Glutamatergic neuron (in vitro differentiated cells): Measurements from ENCODE around the gene XIST. TPM values are rescaled to one million over a fixed set of nuclear protein-coding genes. Genes with fewer than 3 reads are reported as not detected.
"Not testable (repeated sequence)": the region's sequence is repeated elsewhere in the genome, so short reads cannot be mapped to it uniquely, and the experiment has no call there.

Source experiments
- DNase-seq: peaks from one replicate; pipeline ENCODE4 v3.0.0; 2022
- H3K27ac Mint-ChIP-seq: one replicate; pipeline ENCODE4 v1.8.0; 2020; ENCODE audit warnings: mild to moderate bottlenecking, mixed read lengths, inconsistent platforms; ENCODE audit not compliant: unreplicated experiment
- H3K27me3 Mint-ChIP-seq: one replicate; pipeline ENCODE4 v1.8.0; 2020; ENCODE audit warnings: mild to moderate bottlenecking, moderate library complexity, mixed read lengths, inconsistent platforms; ENCODE audit not compliant: unreplicated experiment
- H3K36me3 Mint-ChIP-seq: one replicate; pipeline ENCODE4 v1.8.0; 2020; ENCODE audit warnings: mild to moderate bottlenecking, mixed read lengths, inconsistent platforms; ENCODE audit not compliant: unreplicated experiment
- H3K4me1 Mint-ChIP-seq: one replicate; pipeline ENCODE4 v1.8.0; 2020; ENCODE audit warnings: mild to moderate bottlenecking, low read depth, mixed read lengths, inconsistent platforms; ENCODE audit not compliant: unreplicated experiment
- H3K4me3 Mint-ChIP-seq: one replicate; pipeline ENCODE4 v1.8.0; 2020; ENCODE audit warnings: mild to moderate bottlenecking, mixed read lengths, inconsistent platforms; ENCODE audit not compliant: unreplicated experiment
- H3K9me3 Mint-ChIP-seq: one replicate; pipeline ENCODE4 v1.8.0; 2020; ENCODE audit warnings: mild to moderate bottlenecking, moderate library complexity, mixed read lengths, inconsistent platforms; ENCODE audit not compliant: unreplicated experiment
- long read RNA-seq: library from polyadenylated mRNA; unstranded; transcript quantifications from one replicate; pipeline ENCODE4 v2.0.0, GENCODE V29; 2020; ENCODE audit not compliant: unreplicated experiment
- total RNA-seq: library from RNA; stranded (reverse); fragmentation: NEBNext Ultra II Directional; extraction: Animal tissue kit (Norgen Biotek cat#: 25700); gene quantifications from one replicate; pipeline ENCODE4 v1.2.1, GENCODE V29; 2021; ENCODE audit not compliant: unreplicated experiment
- TF ChIP-seq, protein P1 (sequence below): fragments of 200-600 bp; sonication (generic); IDR thresholded peaks from one replicate; pipeline ENCODE4 v1.5.0; 2021; ENCODE audit not compliant: partially characterized antibody, unreplicated experiment

Gene XIST
- total RNA-seq: not detected
- long read RNA-seq: 0 reads

DNA sequence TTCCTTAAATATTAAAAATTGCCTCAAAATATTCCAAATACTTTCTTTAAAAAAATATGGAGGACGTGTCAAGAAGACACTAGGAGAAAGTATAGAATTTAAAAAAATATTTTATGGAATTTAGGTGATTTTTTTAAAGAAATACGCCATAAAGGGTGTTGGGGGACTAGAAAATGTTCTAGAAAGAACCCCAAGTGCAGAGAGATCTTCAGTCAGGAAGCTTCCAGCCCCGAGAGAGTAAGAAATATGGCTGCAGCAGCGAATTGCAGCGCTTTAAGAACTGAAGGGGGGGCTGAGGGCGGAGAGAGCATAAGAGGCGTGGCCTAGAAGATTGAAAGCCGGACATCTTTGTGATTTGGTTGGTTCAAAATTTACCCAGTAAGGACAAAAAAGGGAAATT lies at the start of gene XIST:
XIST (minus strand) TSS at position 248 of the 400 bp plus-strand sequence.
- DNase-seq: no peak
- Mint-ChIP-seq H3K4me3 (no peak within 1 kb of the TSS), H3K36me3 (no peaks in the 10 kb centered on the region), H3K9me3 (peaks cover 3% of the 10 kb centered on the region), H3K27me3 (peaks cover 1% of the 10 kb centered on the region), H3K4me1 (no peaks in the 10 kb centered on the region), H3K27ac (no peak within 1 kb of the TSS)
- TF ChIP-seq, protein P1, sequence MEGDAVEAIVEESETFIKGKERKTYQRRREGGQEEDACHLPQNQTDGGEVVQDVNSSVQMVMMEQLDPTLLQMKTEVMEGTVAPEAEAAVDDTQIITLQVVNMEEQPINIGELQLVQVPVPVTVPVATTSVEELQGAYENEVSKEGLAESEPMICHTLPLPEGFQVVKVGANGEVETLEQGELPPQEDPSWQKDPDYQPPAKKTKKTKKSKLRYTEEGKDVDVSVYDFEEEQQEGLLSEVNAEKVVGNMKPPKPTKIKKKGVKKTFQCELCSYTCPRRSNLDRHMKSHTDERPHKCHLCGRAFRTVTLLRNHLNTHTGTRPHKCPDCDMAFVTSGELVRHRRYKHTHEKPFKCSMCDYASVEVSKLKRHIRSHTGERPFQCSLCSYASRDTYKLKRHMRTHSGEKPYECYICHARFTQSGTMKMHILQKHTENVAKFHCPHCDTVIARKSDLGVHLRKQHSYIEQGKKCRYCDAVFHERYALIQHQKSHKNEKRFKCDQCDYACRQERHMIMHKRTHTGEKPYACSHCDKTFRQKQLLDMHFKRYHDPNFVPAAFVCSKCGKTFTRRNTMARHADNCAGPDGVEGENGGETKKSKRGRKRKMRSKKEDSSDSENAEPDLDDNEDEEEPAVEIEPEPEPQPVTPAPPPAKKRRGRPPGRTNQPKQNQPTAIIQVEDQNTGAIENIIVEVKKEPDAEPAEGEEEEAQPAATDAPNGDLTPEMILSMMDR: no peak

DNA sequence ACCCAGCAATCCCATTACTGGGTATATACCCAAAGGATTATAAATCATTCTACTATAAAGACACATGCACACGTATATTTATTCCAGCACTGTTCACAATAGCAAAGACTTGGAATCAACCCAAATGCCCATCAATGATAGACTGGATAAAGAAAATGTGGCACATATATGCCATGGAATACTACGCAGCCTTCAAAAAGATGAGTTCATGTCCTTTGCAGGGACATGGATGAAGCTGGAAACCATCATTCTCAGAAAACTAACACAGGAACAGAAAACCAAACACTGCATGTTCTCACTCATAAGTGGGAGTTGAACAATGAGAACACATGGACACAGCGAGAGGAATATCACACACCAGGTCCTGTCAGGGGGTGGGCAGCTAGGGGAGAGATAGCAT lies 45.8 kb upstream of the XIST start:
- H3K27ac Mint-ChIP-seq, H3K9me3 Mint-ChIP-seq, H3K36me3 Mint-ChIP-seq, DNase-seq, H3K27me3 Mint-ChIP-seq, H3K4me3 Mint-ChIP-seq, H3K4me1 Mint-ChIP-seq: not testable (repeated sequence)

DNA sequence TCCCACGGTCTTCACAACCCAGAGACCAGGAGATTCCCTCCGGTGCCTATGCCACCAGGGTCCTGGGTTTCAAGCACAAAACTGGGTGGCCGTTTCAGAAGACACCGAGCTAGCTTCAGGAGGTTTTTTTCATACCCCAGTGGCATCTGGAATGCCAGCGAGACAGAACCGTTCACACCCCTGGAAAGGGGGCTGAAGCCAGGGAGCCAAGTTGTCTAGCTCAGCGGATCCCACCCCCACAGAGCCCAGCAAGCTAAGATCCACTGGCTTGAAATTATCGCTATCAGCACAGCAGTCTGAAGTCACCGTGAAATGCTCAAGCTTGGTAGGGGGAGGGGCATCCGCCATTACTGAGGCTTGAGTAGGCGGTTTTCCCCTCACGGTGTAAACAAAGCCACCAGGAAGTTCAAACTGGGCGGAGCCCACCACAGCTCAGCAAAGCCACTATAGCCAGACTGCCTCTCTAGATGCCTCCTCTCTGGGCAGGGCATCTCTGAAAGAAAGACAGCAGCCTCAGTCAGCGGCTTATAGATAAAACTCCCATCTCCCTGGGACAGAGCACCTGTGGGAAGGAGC lies 40.1 kb upstream of the XIST start:
- H3K9me3 Mint-ChIP-seq, H3K4me3 Mint-ChIP-seq, DNase-seq, H3K36me3 Mint-ChIP-seq, H3K27ac Mint-ChIP-seq, H3K4me1 Mint-ChIP-seq, H3K27me3 Mint-ChIP-seq: not testable (repeated sequence)

DNA sequence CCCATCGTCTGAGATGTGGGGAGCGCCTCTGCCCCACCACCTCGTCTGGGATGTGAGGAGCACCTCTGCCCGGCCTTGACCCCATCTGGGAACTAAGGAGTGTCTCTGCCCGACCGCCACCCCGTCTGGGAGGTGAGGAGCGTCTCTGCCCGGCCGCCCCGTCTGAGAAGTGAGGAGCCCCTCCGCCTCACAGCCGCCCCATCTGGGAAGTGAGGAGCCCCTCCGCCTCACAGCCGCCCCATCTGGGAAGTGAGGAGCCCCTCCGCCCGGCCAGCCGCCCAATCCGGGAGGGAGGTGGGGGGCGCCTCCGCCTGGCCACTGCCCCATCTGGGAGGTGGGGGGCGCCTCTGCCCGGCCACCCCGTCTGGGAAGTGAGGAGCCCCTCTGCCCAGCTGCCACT lies 29.7 kb upstream of the XIST start:
- H3K27ac Mint-ChIP-seq, H3K4me3 Mint-ChIP-seq, H3K4me1 Mint-ChIP-seq, H3K36me3 Mint-ChIP-seq, DNase-seq, H3K27me3 Mint-ChIP-seq, H3K9me3 Mint-ChIP-seq: not testable (repeated sequence)

DNA sequence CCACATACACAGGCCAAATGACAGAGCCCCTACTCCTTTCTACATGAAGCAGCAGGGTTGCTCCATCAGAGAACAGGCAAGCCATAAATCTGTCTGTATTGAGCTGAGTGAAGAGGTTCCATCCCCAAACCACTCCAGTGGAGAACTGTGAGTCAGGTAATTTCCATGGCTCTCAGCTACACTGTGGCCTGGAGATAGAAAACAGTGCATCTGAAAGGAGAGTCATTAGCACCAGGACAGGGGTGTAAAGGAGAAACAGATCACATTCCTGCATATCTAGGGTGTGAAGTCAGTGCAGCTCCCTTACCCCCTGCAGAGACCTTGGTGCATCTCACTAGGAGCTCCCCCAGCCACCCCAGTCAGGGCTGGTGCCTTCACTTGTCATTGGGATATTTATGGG lies 25.2 kb upstream of the XIST start:
- DNase-seq: no peak
- Mint-ChIP-seq H3K4me3 (no peak overlapping the region), H3K27me3 (no peaks in the 10 kb centered on the region), H3K36me3 (no peaks in the 10 kb centered on the region), H3K9me3 (peaks cover 2% of the 10 kb centered on the region), H3K4me1 (no peaks in the 10 kb centered on the region), H3K27ac (no peak overlapping the region)
- TF ChIP-seq, protein P1: no peak

DNA sequence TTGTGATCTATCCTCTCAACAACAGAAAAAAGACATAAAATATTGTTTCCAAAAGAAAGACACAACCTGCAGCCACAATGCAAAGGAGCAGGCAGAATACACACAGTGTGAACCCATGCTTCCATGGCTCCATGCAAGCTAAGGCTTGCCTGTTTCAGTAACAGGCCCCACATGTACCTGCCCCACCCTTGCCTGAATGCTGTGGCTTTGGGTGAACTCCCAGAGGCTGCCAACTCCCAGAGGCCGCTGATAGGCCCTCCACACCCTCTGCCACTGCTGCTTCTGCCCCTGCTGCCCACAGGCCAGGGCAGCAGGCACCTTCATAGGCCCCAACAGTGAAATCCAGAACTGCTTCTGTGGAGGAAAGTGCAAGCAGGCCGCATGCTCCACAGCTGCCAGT lies 24.4 kb upstream of the XIST start:
- TF ChIP-seq, protein P1: no peak

More for the DNA sequence above, 24.4 kb upstream of the XIST start:
- DNase-seq: no peak
- no peak overlapping the region for H3K27ac Mint-ChIP-seq
- no peaks in the 10 kb centered on the region for H3K4me1 Mint-ChIP-seq
- H3K36me3 Mint-ChIP-seq: no peaks in the 10 kb centered on the region
- H3K4me3 Mint-ChIP-seq: no peak overlapping the region
- peaks cover 2% of the 10 kb centered on the region for H3K9me3 Mint-ChIP-seq
- no peaks in the 10 kb centered on the region for H3K27me3 Mint-ChIP-seq
